Fibroblast of the aortic adventitia (primary cell): ENCODE measurements around the gene C19orf33. TPM values are rescaled to one million over a fixed set of nuclear protein-coding genes. Genes with fewer than 3 reads are reported as not detected.

ENCODE experiments used
- DNase-seq: peaks from one replicate; pipeline ENCODE4 v3.0.0-alpha.2; 2010; ENCODE audit warnings: low read depth
- H3K4me3 ChIP-seq: 2 replicates; pipeline ENCODE4 v1.5.1; 2011; ENCODE audit warnings: low read depth, mild to moderate bottlenecking, control low read depth, low read length, moderate library complexity
- CTCF ChIP-seq: IDR thresholded peaks from 2 replicates; pipeline ENCODE4 v1.5.1; 2011; ENCODE audit warnings: mild to moderate bottlenecking, low read length, control low read depth, inconsistent platforms; ENCODE audit not compliant: insufficient read depth
- total RNA-seq: library from RNA; depleted of rRNA; stranded (reverse); fragments of >200 nt; gene quantifications from 2 replicates; pipeline ENCODE4 v1.2.3, GENCODE V29; 2012; ENCODE audit warnings: low replicate concordance

C19orf33 gene
- total RNA-seq, 1 donor, result 0.45 TPM

- TF ChIP-seq CTCF, result no peak
- DNase-seq, result no peak
- no peak overlapping the region for H3K4me3 ChIP-seq
Observed at GRCh38 chr19:38280030-38280921, 23.8 kb upstream of the C19orf33 start.

- no peak for TF ChIP-seq CTCF
- no peak overlapping the region for H3K4me3 ChIP-seq
- DNase-seq, result no peak
Observed at GRCh38 chr19:38281811-38282566, 22.1 kb upstream of the C19orf33 start.

GRCh38 chr19:38283271-38283670, 20.8 kb upstream of the C19orf33 start:
- no peak for DNase-seq
- no peak for TF ChIP-seq CTCF

GRCh38 chr19:38284422-38284821, 19.6 kb upstream of the C19orf33 start:
- H3K4me3 ChIP-seq, result no peak overlapping the region
- TF ChIP-seq CTCF, result no peak
- no peak for DNase-seq

More at GRCh38 chr19:38283271-38283670, 20.8 kb upstream of the C19orf33 start:
- H3K4me3 ChIP-seq, result no peak overlapping the region

GRCh38 chr19:38285567-38285966, 18.5 kb upstream of the C19orf33 start:
- no peak for DNase-seq
- TF ChIP-seq CTCF, result no peak
- H3K4me3 ChIP-seq, result no peak overlapping the region

GRCh38 chr19:38287604-38288003, 16.4 kb upstream of the C19orf33 start:
- H3K4me3 ChIP-seq, result no peak overlapping the region
- TF ChIP-seq CTCF, result no peak
- no peak for DNase-seq
